ENCODE results near the gene ZNF480.
A peak's percentile ranks its signal among the peaks of the same experiment; 100 is the strongest.
"Not testable (repeated sequence)": the region's sequence is repeated elsewhere in the genome, so short reads cannot be mapped to it uniquely, and the experiment has no call there.

ZNF480 gene

DNA sequence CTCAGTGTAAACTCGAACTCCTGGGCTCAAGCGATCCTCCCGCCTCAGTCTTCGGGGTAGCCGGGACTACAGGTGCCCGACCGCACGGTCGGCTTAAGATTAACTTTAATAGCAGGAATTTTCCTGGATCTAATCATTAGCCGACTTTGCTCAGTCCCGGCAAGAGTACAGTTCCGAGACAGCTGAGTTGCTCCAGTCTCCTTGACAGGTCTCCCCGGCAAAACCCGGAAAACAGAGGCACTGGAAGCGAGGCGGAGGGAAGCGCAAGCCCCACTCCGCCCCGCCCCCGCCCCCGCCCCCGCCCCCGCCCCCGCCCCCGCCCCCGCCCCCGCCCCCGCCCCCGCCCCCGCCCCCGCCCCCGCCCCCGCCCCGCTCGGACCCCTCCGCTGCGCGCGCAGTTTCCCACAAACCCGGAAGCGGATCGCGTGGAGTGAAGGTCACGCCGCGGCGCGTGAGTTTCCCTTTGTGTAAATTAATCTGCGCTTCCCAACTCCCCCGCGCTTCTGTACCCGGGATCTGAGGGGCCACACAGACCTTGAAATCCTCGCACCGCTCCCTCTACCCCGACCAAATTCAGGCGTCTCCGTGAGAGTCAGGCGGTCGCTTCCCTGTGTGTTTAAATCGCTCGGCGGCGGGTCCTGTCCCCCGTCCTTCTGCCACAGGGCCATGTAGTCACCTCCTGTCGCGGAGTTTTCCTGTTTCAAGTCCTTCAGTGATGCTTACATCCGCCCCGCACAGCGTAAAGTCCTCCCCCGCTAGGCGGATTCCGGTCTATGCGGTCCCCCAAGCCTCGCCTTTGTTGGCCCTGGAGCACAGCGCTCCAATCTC is at the start of gene ZNF480:
Gene ZNF480 (plus strand): TSS at position 397 of the 828 bp plus-strand sequence. CDS start 3,244 bp downstream, outside the sequence.
- DNase-seq (ENCODE audit: low spot score) = peak; percentile 97

DNA sequence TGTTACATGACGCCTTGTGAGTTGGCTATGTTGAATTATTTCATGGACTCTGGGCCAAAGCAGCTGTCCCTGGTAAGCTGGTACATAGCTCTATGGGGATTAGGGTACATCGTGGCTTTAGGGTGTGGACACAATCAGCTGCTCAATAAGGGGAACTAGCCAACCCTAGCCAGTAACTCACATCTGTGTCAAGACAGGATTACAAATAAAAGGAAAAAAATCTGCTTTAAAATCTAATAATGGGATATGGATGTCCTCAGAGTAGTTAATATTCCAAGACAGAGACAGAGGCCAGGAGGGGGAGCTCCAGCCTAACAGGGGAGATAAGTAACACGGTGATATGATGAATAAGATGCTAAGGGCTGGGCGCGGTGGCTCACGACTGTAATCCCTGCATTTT is 48.7 kb upstream of the ZNF480 start:
- peak; percentile 61 for DNase-seq (ENCODE audit: low spot score)

GRCh38 chr19:52258426-52258825 is 38.5 kb upstream of the ZNF480 start:
- no peak for DNase-seq (ENCODE audit: low spot score)

GRCh38 chr19:52265556-52265955 is 31.4 kb upstream of the ZNF480 start:
- not testable (repeated sequence) for DNase-seq (ENCODE audit: low spot score)

DNA sequence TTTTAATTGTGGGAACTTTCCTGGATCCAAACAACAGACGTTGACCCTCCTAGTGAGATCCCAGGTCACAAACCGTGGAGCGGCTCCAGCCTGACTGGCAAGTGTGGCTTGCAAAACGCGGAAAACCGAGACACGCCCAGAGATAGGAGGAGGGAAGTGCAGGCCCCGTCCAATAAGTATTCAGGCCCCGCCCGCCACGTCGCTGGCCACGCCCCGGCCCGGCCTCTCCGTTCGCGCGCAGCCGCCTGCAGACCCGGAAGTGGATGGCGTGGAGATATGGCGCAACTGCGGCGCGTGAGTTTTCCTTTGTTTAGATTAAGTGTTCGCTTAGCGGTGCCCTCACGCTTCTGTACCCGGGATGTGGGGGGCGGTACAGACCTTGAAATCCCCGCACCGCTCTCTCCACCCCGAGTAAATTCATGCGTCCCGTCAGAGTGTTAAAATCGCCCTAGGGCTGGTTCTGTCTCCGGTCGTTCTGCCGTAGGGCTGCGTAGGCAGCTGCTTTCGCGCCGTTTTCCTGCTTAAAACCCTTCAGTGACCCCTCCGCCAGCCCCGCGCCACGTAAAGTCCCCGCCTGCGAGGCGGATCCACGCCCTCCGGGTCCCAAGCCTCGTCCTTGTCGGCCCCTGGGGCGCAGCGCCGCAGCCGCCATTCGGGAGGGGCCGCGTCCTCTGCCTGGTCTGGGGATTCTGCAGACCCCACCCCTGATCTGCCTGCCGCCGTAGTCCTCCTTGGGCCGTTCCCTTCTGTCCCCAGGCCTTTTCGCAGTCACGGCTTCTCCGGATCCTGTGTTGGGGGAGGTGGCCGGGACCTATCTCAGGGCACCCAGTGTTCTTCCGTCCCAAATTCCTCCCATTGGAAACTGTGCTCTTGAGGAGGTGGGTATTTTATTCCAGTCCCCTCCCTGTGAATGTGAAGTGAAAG is 27.4 kb upstream of the ZNF480 start, which contains the start of gene ZNF766:
Gene ZNF766 (plus strand): TSS at position 250 of the 924 bp plus-strand sequence. CDS start 27 bp downstream, at position 277.
- DNase-seq (ENCODE audit: low spot score) = peak; percentile 99

DNA sequence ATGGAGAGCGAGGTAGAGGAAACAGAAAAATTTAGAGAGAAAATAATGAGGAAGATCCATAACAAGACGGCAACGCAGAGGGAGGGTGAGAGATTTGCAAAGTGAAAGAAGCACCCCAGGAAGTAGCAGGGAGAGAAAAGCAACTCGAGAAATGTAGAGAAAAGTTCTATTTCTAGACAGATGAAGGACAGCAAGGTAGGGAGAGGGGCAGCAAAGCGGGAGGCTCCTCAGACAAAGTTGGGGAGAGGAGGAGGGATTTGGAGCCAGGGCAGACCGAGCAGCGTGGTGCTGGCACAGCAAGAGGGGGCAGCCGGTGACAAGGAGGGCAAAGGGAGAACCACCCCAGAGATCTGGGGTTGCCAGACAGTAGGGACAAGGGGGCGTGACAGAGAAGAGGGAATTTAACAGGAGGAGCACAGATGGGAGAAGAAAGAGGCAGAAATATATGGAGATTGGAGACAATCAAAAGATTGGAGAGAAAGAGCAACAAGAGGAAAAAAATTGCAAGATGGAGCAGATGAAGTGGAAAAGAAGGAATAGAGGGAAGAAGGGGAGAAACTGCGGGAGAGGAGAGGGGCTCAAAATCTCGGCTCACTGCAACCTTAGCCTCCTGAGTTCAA is 26.6 kb upstream of the ZNF480 start:
- DNase-seq (ENCODE audit: low spot score) = peak; percentile 59

GRCh38 chr19:52273301-52273700 is 23.7 kb upstream of the ZNF480 start:
- no peak for DNase-seq (ENCODE audit: low spot score)

GRCh38 chr19:52274191-52274590 is 22.8 kb upstream of the ZNF480 start:
- DNase-seq (ENCODE audit: low spot score) = no peak

DNA sequence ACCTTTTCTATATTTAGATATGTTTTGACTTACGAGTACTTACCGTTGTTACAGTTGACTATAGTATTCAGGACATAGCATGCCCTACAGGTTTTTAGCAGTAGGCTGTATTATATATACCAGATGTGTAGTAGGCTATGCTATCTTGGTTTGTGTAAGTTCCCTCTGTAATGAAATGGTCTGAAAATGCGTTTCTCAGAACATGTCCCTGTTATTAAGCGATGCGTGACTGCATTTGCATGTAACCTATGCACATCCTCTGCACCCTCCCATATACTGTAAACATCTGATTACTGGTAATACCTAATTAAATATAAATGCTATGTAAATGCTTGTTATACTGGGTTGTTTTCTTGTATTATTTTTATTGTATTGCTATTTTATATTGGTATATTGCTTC is 21.0 kb upstream of the ZNF480 start:
- DNase-seq (ENCODE audit: low spot score) = no peak

DNA sequence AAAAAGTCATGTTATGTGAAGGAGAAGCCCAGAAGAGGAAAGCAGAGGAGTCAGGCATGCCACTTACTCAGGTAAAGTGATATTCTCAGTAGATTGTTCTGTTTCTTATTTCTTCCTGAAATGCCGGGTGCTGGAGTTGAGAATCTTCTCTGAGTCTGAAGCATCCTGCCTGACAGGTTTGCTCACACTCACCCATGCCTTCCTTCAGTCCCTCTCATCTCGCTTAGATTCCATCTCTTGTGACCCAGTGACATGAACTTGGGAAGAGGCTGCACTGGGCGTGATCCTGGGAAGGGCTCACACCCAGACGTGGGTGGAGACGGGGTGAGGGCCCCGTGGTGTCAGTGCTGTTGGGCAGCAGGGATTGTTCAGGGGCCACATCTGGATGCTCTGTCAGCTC is 19.5 kb upstream of the ZNF480 start:
- no peak for DNase-seq (ENCODE audit: low spot score)

- no peak for DNase-seq (ENCODE audit: low spot score)
Measured at GRCh38 chr19:52286256-52286655, 10.7 kb upstream of the ZNF480 start.

GRCh38 chr19:52291781-52292180 is 5.2 kb upstream of the ZNF480 start:
- DNase-seq (ENCODE audit: low spot score) = no peak

DNA sequence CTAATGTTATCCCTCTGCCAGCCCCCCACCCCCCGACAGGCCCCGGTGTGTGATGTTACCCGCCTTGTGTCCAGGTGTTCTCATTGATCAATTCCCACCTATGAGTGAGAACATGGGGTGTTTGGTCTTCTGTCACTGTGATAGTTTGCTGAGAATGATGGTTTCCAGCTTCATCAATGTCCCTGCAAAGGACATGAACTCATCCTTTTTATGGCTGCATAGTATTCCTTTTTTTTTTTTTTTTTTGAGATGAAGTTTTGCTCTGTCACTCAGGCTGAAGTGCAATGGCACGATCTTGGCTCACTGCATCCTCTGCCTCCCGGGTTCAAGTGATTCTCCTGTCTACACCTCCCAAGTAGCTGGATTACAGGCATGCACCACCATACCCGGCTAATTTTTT is 4.0 kb upstream of the ZNF480 start:
- not testable (repeated sequence) for DNase-seq (ENCODE audit: low spot score)

DNA sequence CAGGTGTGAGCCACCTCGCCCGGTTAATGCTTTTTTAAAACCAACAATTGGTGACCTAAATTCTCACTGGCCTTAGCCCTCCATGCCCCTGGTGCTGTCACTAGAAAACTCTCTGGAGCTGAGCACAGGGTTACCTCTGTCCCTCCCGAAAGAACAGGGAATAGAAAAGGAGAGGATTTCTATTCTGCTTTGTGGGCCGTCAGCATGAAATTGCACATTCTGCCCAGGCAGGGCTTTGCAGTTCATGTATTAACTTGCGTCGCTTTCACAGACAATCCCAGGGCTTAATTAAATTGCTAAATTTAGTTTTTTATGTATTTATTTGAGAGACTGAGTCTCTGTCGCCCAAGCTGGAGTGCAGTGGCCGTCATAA is 583 bp upstream of the ZNF480 start:
- DNase-seq (ENCODE audit: low spot score) = peak; percentile 17

GRCh38 chr19:52297601-52298364 is 814 bp downstream of the ZNF480 start:
- no peak for DNase-seq (ENCODE audit: low spot score)

DNA sequence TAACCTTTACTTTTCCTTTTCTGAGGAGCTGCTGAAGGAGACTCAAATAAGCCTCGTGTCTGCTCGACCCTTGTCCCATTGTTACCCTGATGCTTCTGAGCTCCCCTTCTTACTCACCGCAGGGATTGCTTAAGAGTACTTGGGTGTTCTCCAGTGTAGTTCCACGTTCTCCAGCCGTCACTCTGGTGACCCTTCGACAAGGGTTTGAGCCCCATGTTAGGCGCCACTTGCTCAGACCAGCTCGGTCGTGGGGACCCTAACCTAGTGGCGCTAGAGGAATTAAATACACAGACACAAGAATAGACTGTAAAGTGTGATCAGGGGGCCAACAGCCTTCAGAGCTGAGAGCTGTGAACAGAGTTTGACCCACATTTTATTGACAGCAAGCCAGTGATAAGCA is 10.3 kb downstream of the ZNF480 start:
- DNase-seq (ENCODE audit: low spot score) = no peak

GRCh38 chr19:52322429-52322828 is 25.5 kb downstream of the ZNF480 start:
- no peak for DNase-seq (ENCODE audit: low spot score)

DNA sequence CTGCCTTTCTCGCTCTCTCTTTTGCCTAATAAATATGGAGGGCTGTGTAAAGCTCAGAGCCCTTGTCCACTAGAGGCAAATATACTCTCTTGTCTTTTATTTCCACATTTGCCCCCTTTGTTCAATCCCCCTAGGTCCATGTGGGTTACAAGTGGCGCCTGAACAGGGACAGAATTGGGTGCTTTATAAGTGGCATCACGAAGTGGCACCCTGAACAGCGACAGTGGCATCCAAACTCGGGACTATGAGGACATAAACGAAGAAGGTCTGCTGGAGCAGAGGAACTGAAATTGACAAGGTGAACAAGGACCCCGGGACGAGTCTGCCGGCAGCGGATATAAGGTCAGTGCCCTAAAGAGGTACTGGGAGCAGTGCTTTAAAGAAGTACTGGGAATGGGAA is 34.8 kb downstream of the ZNF480 start:
- DNase-seq (ENCODE audit: low spot score) = no peak

DNA sequence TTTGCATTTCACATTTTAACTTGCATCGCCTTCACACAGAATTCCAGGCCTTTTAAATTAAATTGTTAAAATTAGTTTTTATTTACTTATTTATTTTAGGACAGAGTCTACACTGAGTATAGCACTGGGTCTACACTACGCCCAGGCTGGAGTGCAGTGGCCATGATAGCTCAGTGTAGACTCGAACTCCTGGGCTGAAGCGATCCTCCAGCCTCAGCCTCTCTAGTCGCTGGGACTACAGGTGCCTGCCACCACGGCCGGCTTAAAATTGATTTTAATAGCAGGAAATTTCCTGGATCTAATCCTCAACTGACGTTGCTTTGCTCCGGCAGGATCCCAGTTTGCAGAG is 38.8 kb downstream of the ZNF480 start:
- no peak for DNase-seq (ENCODE audit: low spot score)

- DNase-seq (ENCODE audit: low spot score) = peak; percentile 99
Measured at GRCh38 chr19:52336117-52336790, 39.3 kb downstream of the ZNF480 start, which contains the start of gene ZNF610. ZNF610 (plus strand) TSS chr19:52336243; CDS start chr19:52349173, 12,930 bp downstream.

DNA sequence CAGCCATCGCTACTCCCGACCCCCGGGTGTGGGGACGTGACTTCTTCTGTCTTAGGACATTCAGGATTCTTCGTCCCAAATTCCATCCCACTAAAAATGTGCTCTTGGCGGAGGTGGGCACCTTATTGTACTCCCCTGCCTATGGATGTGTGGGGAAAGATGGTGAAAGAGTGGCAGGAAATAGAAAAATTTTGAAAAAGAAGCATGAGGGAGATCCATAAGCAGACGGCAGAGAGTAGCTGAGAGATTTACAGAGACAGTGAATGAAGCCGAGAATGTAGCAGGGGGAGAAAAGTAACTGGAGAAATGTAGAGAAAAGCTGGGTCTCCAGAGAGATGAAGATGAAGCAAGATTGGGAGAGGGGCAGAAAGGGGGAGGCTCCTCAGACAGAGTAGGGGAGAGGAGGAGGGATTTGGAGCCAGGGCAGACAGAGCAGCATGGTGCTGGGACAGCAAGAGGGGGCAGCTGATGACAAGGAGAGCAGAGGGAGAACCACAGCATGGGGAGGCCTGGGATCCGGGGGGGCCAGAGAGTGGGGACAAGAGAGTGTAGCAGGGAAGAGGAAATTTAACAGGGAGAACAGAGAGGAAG is 39.9 kb downstream of the ZNF480 start:
- DNase-seq (ENCODE audit: low spot score) = no peak
